ENCODE data around the gene NPTX2.
"Not testable (repeated sequence)": the region's sequence is repeated elsewhere in the genome, so short reads cannot be mapped to it uniquely, and the experiment has no call there.

DNA sequence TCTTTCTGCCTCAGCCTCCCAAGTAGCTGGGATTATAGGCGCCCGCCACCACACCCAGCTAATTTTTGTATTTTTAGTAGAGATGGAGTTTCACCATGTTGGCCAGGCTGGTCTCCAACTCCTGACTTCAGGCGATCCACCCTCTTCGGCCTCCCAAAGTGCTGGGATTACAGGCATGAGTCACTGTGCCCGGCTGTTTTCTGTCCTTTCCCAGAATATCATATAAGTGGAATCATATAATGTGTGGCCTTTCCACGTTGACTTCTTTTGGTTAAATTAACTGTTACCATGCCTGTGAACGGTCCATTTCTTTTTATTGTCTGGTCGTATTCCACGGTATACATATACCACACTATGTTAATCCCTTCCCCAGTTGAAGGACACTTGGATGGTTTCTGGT is 44.4 kb upstream of the NPTX2 start:
- TF ChIP-seq, protein P1, sequence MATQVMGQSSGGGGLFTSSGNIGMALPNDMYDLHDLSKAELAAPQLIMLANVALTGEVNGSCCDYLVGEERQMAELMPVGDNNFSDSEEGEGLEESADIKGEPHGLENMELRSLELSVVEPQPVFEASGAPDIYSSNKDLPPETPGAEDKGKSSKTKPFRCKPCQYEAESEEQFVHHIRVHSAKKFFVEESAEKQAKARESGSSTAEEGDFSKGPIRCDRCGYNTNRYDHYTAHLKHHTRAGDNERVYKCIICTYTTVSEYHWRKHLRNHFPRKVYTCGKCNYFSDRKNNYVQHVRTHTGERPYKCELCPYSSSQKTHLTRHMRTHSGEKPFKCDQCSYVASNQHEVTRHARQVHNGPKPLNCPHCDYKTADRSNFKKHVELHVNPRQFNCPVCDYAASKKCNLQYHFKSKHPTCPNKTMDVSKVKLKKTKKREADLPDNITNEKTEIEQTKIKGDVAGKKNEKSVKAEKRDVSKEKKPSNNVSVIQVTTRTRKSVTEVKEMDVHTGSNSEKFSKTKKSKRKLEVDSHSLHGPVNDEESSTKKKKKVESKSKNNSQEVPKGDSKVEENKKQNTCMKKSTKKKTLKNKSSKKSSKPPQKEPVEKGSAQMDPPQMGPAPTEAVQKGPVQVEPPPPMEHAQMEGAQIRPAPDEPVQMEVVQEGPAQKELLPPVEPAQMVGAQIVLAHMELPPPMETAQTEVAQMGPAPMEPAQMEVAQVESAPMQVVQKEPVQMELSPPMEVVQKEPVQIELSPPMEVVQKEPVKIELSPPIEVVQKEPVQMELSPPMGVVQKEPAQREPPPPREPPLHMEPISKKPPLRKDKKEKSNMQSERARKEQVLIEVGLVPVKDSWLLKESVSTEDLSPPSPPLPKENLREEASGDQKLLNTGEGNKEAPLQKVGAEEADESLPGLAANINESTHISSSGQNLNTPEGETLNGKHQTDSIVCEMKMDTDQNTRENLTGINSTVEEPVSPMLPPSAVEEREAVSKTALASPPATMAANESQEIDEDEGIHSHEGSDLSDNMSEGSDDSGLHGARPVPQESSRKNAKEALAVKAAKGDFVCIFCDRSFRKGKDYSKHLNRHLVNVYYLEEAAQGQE (IDR thresholded peaks at IDR 0.05; ENCODE audit: borderline replicate concordance) = not testable (repeated sequence)
- TF ChIP-seq, protein P2, sequence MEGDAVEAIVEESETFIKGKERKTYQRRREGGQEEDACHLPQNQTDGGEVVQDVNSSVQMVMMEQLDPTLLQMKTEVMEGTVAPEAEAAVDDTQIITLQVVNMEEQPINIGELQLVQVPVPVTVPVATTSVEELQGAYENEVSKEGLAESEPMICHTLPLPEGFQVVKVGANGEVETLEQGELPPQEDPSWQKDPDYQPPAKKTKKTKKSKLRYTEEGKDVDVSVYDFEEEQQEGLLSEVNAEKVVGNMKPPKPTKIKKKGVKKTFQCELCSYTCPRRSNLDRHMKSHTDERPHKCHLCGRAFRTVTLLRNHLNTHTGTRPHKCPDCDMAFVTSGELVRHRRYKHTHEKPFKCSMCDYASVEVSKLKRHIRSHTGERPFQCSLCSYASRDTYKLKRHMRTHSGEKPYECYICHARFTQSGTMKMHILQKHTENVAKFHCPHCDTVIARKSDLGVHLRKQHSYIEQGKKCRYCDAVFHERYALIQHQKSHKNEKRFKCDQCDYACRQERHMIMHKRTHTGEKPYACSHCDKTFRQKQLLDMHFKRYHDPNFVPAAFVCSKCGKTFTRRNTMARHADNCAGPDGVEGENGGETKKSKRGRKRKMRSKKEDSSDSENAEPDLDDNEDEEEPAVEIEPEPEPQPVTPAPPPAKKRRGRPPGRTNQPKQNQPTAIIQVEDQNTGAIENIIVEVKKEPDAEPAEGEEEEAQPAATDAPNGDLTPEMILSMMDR (IDR thresholded peaks at IDR 0.05; ENCODE audit: poor library complexity, severe bottlenecking) = not testable (repeated sequence)
- not testable (repeated sequence) for TF ChIP-seq SMC3 (conservative IDR thresholded peaks at IDR 0.05; ENCODE audit: poor library complexity); EP300 (conservative IDR thresholded peaks at IDR 0.05; ENCODE audit: poor library complexity, severe bottlenecking); EZH2 (IDR thresholded peaks at IDR 0.05; ENCODE audit: borderline replicate concordance, insufficient read depth, low read length, poor library complexity, severe bottlenecking); POLR2AphosphoS5 (IDR thresholded peaks at IDR 0.05); TAF1 (IDR thresholded peaks at IDR 0.05; ENCODE audit: low read depth)
